HEK293 (cell line): Measurements from ENCODE around the gene MAPK8IP3.

Experiments
- CTCF ChIA-PET: fragments of 350-600 bp; formaldehyde crosslinking; extraction: SDS; loops from one replicate; lab custom pipeline; 2021; ENCODE audit warnings: antibody characterized with exemption; lab: Yijun Ruan, JAX
- POLR2A ChIA-PET: fragments of 300-600 bp; formaldehyde crosslinking; extraction: SDS; loops from one replicate; lab custom pipeline; 2020; ENCODE audit warnings: antibody characterized with exemption, inconsistent platforms; lab: Yijun Ruan, JAX
- H3K27ac ChIP-seq: fragments of 200-500 bp; sonication (Bioruptor generic); 2 replicates; pipeline ENCODE4 v1.5.1; 2014; ENCODE audit warnings: low read depth, low read length, control low read depth, inconsistent platforms; ENCODE audit errors: extremely low read depth
- H3K36me3 ChIP-seq, 2 experiments: fragments of 200-500 bp in 1 of 2; sonication (Bioruptor generic) in 1 of 2; 1 replicate in 1 of 2; 2 replicates in 1 of 2; pipeline ENCODE4 v1.5.1; 2014 to 2017; ENCODE audit warnings: inconsistent platforms in 2 of 2, low read length in 2 of 2; ENCODE audit not compliant: control insufficient read depth in 2 of 2, insufficient read depth in 1 of 2
- H3K4me1 ChIP-seq: fragments of 200-500 bp; sonication (Bioruptor generic); 2 replicates; pipeline ENCODE4 v1.5.1; 2014; ENCODE audit warnings: mild to moderate bottlenecking, low read length, inconsistent platforms; ENCODE audit not compliant: control insufficient read depth, insufficient read depth
- H3K4me3 ChIP-seq: 2 replicates; pipeline ENCODE4 v1.5.1; 2011; ENCODE audit warnings: low read depth, mild to moderate bottlenecking, control low read depth, low read length, moderate library complexity
- H3K9me3 ChIP-seq: fragments of 200-500 bp; sonication (Bioruptor generic); 2 replicates; pipeline ENCODE4 v1.5.1; 2014; ENCODE audit warnings: low read depth, low read length, inconsistent platforms; ENCODE audit not compliant: control insufficient read depth, insufficient read depth
- BCL11B ChIP-seq: fragments of 450-650 bp; formaldehyde crosslinking; IDR thresholded peaks from 2 replicates; pipeline ENCODE4 v1.5.1; 2016; ENCODE audit warnings: low read depth, missing biosample characterization, missing genetic modification characterization
- FEZF1 ChIP-seq: fragments of 450-650 bp; formaldehyde crosslinking; IDR thresholded peaks from 2 replicates; pipeline ENCODE4 v1.5.1; 2016; ENCODE audit warnings: missing biosample characterization, missing genetic modification characterization
- GLI4 ChIP-seq: fragments of 450-650 bp; formaldehyde crosslinking; IDR thresholded peaks from 2 replicates; pipeline ENCODE4 v1.5.1; 2016; ENCODE audit warnings: missing biosample characterization, missing genetic modification characterization
- HIC1 ChIP-seq: fragments of 450-650 bp; formaldehyde crosslinking; IDR thresholded peaks from 2 replicates; pipeline ENCODE4 v1.5.1; 2016; ENCODE audit warnings: missing biosample characterization, missing genetic modification characterization
- TCF7L2 ChIP-seq: IDR thresholded peaks from 2 replicates; pipeline ENCODE4 v1.6.1; 2011; ENCODE audit warnings: low read depth, mild to moderate bottlenecking, inconsistent platforms, low read length, moderate library complexity, borderline replicate concordance
- ZBTB48 ChIP-seq: fragments of 450-650 bp; formaldehyde crosslinking; IDR thresholded peaks from 2 replicates; pipeline ENCODE4 v1.5.1; 2016; ENCODE audit warnings: missing biosample characterization, missing genetic modification characterization
- ZBTB7A ChIP-seq: fragments of 450-650 bp; formaldehyde crosslinking; IDR thresholded peaks from 2 replicates; pipeline ENCODE4 v1.5.1; 2016; ENCODE audit warnings: low read depth, missing biosample characterization, missing genetic modification characterization
- ZFP3 ChIP-seq: fragments of 450-650 bp; formaldehyde crosslinking; IDR thresholded peaks from 2 replicates; pipeline ENCODE4 v1.5.1; 2016; ENCODE audit warnings: low read depth, missing biosample characterization, missing genetic modification characterization
- ZNF114 ChIP-seq: fragments of 450-650 bp; formaldehyde crosslinking; IDR thresholded peaks from 2 replicates; pipeline ENCODE4 v1.5.0; 2017; ENCODE audit warnings: missing biosample characterization, missing genetic modification characterization
- ZNF121 ChIP-seq: fragments of 450-650 bp; formaldehyde crosslinking; IDR thresholded peaks from 2 replicates; pipeline ENCODE4 v1.5.1; 2016; ENCODE audit warnings: missing biosample characterization, missing genetic modification characterization
- ZNF175 ChIP-seq: fragments of 450-650 bp; formaldehyde crosslinking; IDR thresholded peaks from 2 replicates; pipeline ENCODE4 v1.5.1; 2016; ENCODE audit warnings: missing biosample characterization, missing genetic modification characterization
- ZNF426 ChIP-seq: fragments of 450-650 bp; formaldehyde crosslinking; IDR thresholded peaks from 2 replicates; pipeline ENCODE4 v1.5.1; 2017; ENCODE audit warnings: missing biosample characterization, missing genetic modification characterization, mild to moderate bottlenecking, inconsistent platforms, moderate library complexity
- ZNF514 ChIP-seq: fragments of 450-650 bp; formaldehyde crosslinking; IDR thresholded peaks from 2 replicates; pipeline ENCODE4 v1.5.1; 2016; ENCODE audit warnings: missing biosample characterization, missing genetic modification characterization
- ZNF626 ChIP-seq: fragments of 450-650 bp; sonication (Bioruptor Pico); formaldehyde crosslinking; IDR thresholded peaks from 2 replicates; pipeline ENCODE4 v1.5.1; 2018; ENCODE audit warnings: missing biosample characterization, missing genetic modification characterization, inconsistent platforms
- TF ChIP-seq, protein P1 (sequence below): fragments of 450-650 bp; formaldehyde crosslinking; IDR thresholded peaks from 2 replicates; pipeline ENCODE4 v1.5.1; 2016; ENCODE audit warnings: missing biosample characterization, missing genetic modification characterization
- TF ChIP-seq, protein P2 (sequence below): fragments of 450-650 bp; formaldehyde crosslinking; IDR thresholded peaks from 2 replicates; pipeline ENCODE4 v1.5.0; 2017; ENCODE audit warnings: missing biosample characterization, missing genetic modification characterization, borderline replicate concordance
- TF ChIP-seq, protein P3 (sequence below): fragments of 450-650 bp; formaldehyde crosslinking; IDR thresholded peaks from 2 replicates; pipeline ENCODE4 v1.5.1; 2016; ENCODE audit warnings: missing biosample characterization, missing genetic modification characterization
- TF ChIP-seq, protein P4 (sequence below): fragments of 450-650 bp; formaldehyde crosslinking; IDR thresholded peaks from 2 replicates; pipeline ENCODE4 v1.5.1; 2016; ENCODE audit warnings: missing biosample characterization, missing genetic modification characterization, low read depth
- TF ChIP-seq, protein P5 (sequence below): fragments of 450-650 bp; formaldehyde crosslinking; IDR thresholded peaks from 2 replicates; pipeline ENCODE4 v1.5.1; 2016; ENCODE audit warnings: missing biosample characterization, missing genetic modification characterization

MAPK8IP3 gene

DNA sequence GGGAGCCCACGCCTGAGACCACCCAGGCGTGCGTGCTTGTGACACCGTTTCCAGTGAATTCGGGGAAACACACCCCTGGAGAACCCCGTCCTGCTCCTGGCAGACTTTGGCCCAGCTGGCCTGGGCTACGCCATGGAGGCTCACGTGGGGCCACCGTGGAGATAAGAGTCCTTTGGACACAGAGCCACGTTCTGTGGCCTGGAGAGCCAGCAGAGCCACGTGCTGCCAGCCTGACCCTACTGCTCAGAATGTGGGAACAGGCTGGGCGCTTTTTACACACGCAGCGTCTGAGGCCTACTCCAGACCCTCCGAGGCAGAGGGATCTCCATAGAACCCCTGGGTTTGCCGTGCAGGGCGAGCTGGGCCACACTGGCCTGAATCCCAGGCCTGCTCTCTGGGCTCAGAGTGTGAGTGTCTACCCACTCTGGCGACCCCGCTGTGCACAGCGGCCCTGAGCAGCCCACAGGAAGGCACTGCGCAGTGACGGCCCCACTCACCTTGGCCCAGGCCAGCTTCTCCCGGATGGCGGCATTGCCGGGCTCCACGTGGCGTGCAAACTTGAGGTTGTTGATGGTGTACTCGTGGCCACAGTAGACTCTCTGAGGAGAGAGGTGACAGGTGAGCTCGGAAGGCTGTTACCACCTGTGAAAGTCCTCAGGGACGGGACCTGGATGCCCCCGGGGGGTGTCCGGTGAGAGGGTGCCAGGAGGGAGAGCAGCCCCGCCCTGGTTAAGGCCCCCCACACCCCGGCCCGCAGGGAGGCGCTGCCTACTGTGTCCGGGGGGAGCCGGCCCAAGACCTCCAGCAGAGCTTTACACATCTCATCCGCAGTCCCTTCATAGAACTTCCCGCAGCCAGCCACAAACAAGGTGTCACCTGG, 110.6 kb downstream of the MAPK8IP3 start:
- Histone ChIP-seq H3K36me3 (peaks cover 0 to 65% of the 10 kb centered on the region in 2 experiments; a peak in 2 of 3 replicates), H3K9me3 (no peaks in the 10 kb centered on the region), H3K4me1 (no peaks in the 10 kb centered on the region), H3K4me3 (no peak overlapping the region), H3K27ac (no peak overlapping the region)
- ChIA-PET POLR2A (interaction anchor here (0.7 to 0.8 kb wide), 2 partner anchors 34 to 1174 kb away, joined by 3 read pairs; partner anchors contain the start of genes NUBP2 and SPSB3), CTCF (interaction anchor here (0.5 kb wide), 1 partner anchor 1040 kb away, joined by 5 read pairs; no protein-coding TSS in a partner anchor)
- TF ChIP-seq, protein P1, sequence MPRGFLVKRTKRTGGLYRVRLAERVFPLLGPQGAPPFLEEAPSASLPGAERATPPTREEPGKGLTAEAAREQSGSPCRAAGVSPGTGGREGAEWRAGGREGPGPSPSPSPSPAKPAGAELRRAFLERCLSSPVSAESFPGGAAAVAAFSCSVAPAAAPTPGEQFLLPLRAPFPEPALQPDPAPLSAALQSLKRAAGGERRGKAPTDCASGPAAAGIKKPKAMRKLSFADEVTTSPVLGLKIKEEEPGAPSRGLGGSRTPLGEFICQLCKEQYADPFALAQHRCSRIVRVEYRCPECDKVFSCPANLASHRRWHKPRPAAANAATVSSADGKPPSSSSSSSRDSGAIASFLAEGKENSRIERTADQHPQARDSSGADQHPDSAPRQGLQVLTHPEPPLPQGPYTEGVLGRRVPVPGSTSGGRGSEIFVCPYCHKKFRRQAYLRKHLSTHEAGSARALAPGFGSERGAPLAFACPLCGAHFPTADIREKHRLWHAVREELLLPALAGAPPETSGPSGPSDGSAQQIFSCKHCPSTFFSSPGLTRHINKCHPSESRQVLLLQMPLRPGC (tag by site-specific recombination), result no peak
- TF ChIP-seq BCL11B (no peak), ZNF175 (tag by site-specific recombination) (no peak), ZNF514 (tag by site-specific recombination) (no peak), ZNF426 (tag by site-specific recombination) (no peak), ZNF121 (tag by site-specific recombination) (no peak), GLI4 (no peak), ZNF114 (tag by site-specific recombination) (no peak), FEZF1 (no peak), ZFP3 (tag by site-specific recombination) (no peak), HIC1 (no peak), ZBTB7A (tag by site-specific recombination) (no peak), TCF7L2 (no peak)
- TF ChIP-seq, protein P2, sequence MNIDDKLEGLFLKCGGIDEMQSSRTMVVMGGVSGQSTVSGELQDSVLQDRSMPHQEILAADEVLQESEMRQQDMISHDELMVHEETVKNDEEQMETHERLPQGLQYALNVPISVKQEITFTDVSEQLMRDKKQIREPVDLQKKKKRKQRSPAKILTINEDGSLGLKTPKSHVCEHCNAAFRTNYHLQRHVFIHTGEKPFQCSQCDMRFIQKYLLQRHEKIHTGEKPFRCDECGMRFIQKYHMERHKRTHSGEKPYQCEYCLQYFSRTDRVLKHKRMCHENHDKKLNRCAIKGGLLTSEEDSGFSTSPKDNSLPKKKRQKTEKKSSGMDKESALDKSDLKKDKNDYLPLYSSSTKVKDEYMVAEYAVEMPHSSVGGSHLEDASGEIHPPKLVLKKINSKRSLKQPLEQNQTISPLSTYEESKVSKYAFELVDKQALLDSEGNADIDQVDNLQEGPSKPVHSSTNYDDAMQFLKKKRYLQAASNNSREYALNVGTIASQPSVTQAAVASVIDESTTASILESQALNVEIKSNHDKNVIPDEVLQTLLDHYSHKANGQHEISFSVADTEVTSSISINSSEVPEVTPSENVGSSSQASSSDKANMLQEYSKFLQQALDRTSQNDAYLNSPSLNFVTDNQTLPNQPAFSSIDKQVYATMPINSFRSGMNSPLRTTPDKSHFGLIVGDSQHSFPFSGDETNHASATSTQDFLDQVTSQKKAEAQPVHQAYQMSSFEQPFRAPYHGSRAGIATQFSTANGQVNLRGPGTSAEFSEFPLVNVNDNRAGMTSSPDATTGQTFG (tag by site-specific recombination), result no peak
- TF ChIP-seq, protein P3, sequence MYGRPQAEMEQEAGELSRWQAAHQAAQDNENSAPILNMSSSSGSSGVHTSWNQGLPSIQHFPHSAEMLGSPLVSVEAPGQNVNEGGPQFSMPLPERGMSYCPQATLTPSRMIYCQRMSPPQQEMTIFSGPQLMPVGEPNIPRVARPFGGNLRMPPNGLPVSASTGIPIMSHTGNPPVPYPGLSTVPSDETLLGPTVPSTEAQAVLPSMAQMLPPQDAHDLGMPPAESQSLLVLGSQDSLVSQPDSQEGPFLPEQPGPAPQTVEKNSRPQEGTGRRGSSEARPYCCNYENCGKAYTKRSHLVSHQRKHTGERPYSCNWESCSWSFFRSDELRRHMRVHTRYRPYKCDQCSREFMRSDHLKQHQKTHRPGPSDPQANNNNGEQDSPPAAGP (tag by site-specific recombination), result no peak

DNA sequence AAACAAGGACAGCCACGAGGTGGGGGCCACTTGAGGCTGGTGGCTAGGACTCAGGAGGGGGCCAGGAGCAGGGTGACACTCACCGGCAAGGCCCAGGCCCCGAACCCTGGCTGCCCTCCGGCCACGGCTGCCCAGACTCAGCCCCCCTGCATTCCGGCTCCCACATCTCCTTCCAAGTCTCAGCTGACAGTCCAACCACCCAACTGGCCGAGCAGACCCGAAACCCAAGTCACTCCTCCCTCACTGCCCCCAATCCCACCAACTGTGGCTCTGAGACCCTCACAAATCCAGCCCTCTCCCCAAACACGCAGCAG, 111.2 kb downstream of the MAPK8IP3 start:
- CTCF ChIA-PET, result no interaction called here
- Histone ChIP-seq H3K27ac (no peak overlapping the region), H3K9me3 (no peaks in the 10 kb centered on the region), H3K4me3 (no peak overlapping the region), H3K4me1 (no peaks in the 10 kb centered on the region), H3K36me3 (peaks cover 0 to 69% of the 10 kb centered on the region in 2 experiments; a peak in 2 of 3 replicates)
- POLR2A ChIA-PET, result interaction anchor here (0.7 to 0.8 kb wide), 2 partner anchors 35 to 1175 kb away, joined by 3 read pairs; partner anchors contain the start of genes NUBP2 and SPSB3
- no peak for TF ChIP-seq ZNF626
- TF ChIP-seq, protein P4, sequence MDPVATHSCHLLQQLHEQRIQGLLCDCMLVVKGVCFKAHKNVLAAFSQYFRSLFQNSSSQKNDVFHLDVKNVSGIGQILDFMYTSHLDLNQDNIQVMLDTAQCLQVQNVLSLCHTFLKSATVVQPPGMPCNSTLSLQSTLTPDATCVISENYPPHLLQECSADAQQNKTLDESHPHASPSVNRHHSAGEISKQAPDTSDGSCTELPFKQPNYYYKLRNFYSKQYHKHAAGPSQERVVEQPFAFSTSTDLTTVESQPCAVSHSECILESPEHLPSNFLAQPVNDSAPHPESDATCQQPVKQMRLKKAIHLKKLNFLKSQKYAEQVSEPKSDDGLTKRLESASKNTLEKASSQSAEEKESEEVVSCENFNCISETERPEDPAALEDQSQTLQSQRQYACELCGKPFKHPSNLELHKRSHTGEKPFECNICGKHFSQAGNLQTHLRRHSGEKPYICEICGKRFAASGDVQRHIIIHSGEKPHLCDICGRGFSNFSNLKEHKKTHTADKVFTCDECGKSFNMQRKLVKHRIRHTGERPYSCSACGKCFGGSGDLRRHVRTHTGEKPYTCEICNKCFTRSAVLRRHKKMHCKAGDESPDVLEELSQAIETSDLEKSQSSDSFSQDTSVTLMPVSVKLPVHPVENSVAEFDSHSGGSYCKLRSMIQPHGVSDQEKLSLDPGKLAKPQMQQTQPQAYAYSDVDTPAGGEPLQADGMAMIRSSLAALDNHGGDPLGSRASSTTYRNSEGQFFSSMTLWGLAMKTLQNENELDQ (tag by site-specific recombination), result no peak
- TF ChIP-seq, protein P5, sequence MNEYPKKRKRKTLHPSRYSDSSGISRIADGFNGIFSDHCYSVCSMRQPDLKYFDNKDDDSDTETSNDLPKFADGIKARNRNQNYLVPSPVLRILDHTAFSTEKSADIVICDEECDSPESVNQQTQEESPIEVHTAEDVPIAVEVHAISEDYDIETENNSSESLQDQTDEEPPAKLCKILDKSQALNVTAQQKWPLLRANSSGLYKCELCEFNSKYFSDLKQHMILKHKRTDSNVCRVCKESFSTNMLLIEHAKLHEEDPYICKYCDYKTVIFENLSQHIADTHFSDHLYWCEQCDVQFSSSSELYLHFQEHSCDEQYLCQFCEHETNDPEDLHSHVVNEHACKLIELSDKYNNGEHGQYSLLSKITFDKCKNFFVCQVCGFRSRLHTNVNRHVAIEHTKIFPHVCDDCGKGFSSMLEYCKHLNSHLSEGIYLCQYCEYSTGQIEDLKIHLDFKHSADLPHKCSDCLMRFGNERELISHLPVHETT (tag by site-specific recombination), result no peak
- no peak for TF ChIP-seq ZBTB48 (tag by site-specific recombination)
